HepG2 (cell line): Measurements from ENCODE around the gene GADD45GIP1. TPM values are rescaled to one million over a fixed set of nuclear protein-coding genes. Genes with fewer than 3 reads are reported as not detected.

Source experiments
- ATAD3A ChIP-seq: sonication (generic); formaldehyde crosslinking; IDR thresholded peaks from 2 replicates; pipeline ENCODE4 v1.4.0; 2020; ENCODE audit warnings: missing genetic modification reagents
- KDM3A ChIP-seq: IDR thresholded peaks from 2 replicates; pipeline ENCODE4 v1.6.1; 2018; ENCODE audit warnings: low read depth, missing compliant biosample characterization
- MXD4 ChIP-seq: IDR thresholded peaks from 2 replicates; pipeline ENCODE4 v1.6.1; 2016; ENCODE audit warnings: mild to moderate bottlenecking, missing biosample characterization, missing genetic modification reagents
- MXI1 ChIP-seq: IDR thresholded peaks from 3 replicates; pipeline ENCODE4 v1.6.1; 2012; ENCODE audit warnings: low read depth, low read length, inconsistent platforms, borderline replicate concordance
- SMC3 ChIP-seq: IDR thresholded peaks from 2 replicates; pipeline ENCODE4 v1.6.1; 2011; ENCODE audit warnings: low read length, improper control_type of control experiment
- TEAD2 ChIP-seq: sonication (generic); formaldehyde crosslinking; IDR thresholded peaks from 2 replicates; pipeline ENCODE4 v1.9.0; 2021; ENCODE audit warnings: missing genetic modification reagents
- ZFP82 ChIP-seq: sonication (generic); formaldehyde crosslinking; IDR thresholded peaks from 2 replicates; pipeline ENCODE4 v1.5.1; 2020; ENCODE audit warnings: mild to moderate bottlenecking, missing genetic modification reagents, borderline replicate concordance
- ZKSCAN8 ChIP-seq: IDR thresholded peaks from 2 replicates; pipeline ENCODE4 v1.6.1; 2016; ENCODE audit warnings: borderline replicate concordance, missing genetic modification reagents, missing compliant biosample characterization
- ZNF343 ChIP-seq: sonication (generic); formaldehyde crosslinking; IDR thresholded peaks from 2 replicates; pipeline ENCODE4 v1.4.0; 2020; ENCODE audit warnings: mild to moderate bottlenecking, missing genetic modification reagents
- ZNF451 ChIP-seq: sonication (generic); formaldehyde crosslinking; IDR thresholded peaks from 2 replicates; pipeline ENCODE4 v1.5.0; 2020; ENCODE audit warnings: mild to moderate bottlenecking, missing genetic modification reagents
- ZNF619 ChIP-seq: sonication (generic); formaldehyde crosslinking; IDR thresholded peaks from 2 replicates; pipeline ENCODE4 v1.4.0; 2020; ENCODE audit warnings: mild to moderate bottlenecking, missing genetic modification reagents
- polyA plus RNA-seq, 8 experiments: library from polyadenylated mRNA; depleted of rRNA in 3 of 8; stranded (reverse) in 7 of 8; unstranded in 1 of 8; fragments of >200 nt; fragmentation: Illumina TruSeq in 4 of 8; extraction: Trizol in 4 of 8; gene quantifications; 2 replicates each; pipeline versions ENCODE4 v1.2.1 to v1.2.3, GENCODE V29; 2011 to 2016; ENCODE audit warnings: low read depth in 4 of 8, missing spikeins in 1 of 8, mixed read lengths in 1 of 8; ENCODE audit not compliant: insufficient read depth in 1 of 8
- total RNA-seq, 5 experiments: library from RNA; depleted of rRNA; stranded (reverse); fragments of >200 nt; fragmentation: Illumina TruSeq; extraction: Trizol; gene quantifications; 2 replicates each; pipeline ENCODE4 v1.2.3, GENCODE V29; 2016; ENCODE audit warnings: low read depth in 1 of 5
- TF ChIP-seq, protein P1 (sequence below): sonication (generic); formaldehyde crosslinking; IDR thresholded peaks from 2 replicates; pipeline ENCODE4 v1.5.1; 2020; ENCODE audit warnings: mild to moderate bottlenecking, missing genetic modification reagents, moderate library complexity
- TF ChIP-seq, protein P2 (sequence below): sonication (generic); formaldehyde crosslinking; IDR thresholded peaks from 2 replicates; pipeline ENCODE4 v1.4.0; 2020; ENCODE audit warnings: missing genetic modification reagents
- TF ChIP-seq, protein P3 (sequence below): IDR thresholded peaks from 2 replicates; pipeline ENCODE4 v1.6.1; 2012; ENCODE audit warnings: low read depth, low read length, improper control_type of control experiment
- TF ChIP-seq, protein P4 (sequence below): sonication (generic); formaldehyde crosslinking; IDR thresholded peaks from 2 replicates; pipeline ENCODE4 v1.4.0; 2020; ENCODE audit warnings: missing genetic modification reagents, borderline replicate concordance
- TF ChIP-seq, protein P5 (sequence below): sonication (generic); formaldehyde crosslinking; conservative IDR thresholded peaks from 2 replicates; pipeline ENCODE4 v1.4.0; 2020; ENCODE audit warnings: missing genetic modification reagents

The GADD45GIP1 gene
- total and polyA plus RNA-seq, 2 of the 13 experiments (the other 11 are each of a cell fraction or from before 2014, with no cell fraction given) = 24.6 to 30.7 TPM

DNA sequence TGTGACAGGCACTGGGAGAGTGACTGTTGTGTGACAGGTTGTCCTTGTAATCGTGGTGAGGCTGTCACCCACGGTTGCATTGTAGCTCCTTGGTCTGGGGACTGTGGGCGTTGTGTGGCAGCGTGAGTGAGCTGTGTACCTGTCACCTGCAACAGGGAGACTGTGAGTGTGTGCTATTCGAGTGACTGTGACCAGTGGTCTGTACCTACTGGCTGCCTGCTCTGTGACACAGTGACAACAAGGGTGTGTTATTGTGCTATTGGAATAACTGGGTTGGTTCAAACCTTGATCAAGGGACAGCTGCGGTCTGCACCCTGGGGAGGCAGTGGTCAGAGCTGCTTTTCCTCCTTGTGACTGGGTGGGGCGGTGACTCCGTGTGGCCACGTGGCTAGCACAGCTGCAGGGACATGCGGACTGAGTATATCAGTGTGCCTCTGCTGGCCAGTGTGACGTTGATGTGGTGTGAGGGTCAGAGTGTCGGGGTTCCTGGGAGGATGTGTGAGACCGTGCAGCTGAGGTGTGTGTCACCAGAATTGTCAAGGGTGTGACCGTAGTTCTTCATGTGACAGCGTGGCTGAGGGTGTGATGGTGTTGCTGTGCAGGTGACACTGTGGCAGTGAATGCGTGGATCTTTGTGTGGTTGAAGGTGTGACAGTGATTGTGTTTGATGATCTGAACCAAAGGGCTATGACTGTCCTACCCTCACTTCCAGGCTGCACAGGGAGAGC, 28.2 kb upstream of the GADD45GIP1 start (continued):
- peak; percentile 73; the same call in 1 of the 2 replicates for TF ChIP-seq ZNF343 (CRISPR knock-in tag)
- TF ChIP-seq ZNF451 = 0 out of 2 replicates have a peak, but pooled peaks have one; percentile 33
- TF ChIP-seq TEAD2 (CRISPR knock-in tag) = no peak
- peak; percentile 95 for TF ChIP-seq MXD4 (CRISPR knock-in tag)
- TF ChIP-seq ZNF619 = peak; percentile 15; the same call in 1 of the 2 replicates
- TF ChIP-seq, protein P1, sequence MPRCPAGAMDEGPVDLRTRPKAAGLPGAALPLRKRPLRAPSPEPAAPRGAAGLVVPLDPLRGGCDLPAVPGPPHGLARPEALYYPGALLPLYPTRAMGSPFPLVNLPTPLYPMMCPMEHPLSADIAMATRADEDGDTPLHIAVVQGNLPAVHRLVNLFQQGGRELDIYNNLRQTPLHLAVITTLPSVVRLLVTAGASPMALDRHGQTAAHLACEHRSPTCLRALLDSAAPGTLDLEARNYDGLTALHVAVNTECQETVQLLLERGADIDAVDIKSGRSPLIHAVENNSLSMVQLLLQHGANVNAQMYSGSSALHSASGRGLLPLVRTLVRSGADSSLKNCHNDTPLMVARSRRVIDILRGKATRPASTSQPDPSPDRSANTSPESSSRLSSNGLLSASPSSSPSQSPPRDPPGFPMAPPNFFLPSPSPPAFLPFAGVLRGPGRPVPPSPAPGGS (CRISPR knock-in tag) = no peak
- TF ChIP-seq SMC3 = 0 out of 2 replicates have a peak, but pooled peaks have one; percentile 1
- TF ChIP-seq, protein P2, sequence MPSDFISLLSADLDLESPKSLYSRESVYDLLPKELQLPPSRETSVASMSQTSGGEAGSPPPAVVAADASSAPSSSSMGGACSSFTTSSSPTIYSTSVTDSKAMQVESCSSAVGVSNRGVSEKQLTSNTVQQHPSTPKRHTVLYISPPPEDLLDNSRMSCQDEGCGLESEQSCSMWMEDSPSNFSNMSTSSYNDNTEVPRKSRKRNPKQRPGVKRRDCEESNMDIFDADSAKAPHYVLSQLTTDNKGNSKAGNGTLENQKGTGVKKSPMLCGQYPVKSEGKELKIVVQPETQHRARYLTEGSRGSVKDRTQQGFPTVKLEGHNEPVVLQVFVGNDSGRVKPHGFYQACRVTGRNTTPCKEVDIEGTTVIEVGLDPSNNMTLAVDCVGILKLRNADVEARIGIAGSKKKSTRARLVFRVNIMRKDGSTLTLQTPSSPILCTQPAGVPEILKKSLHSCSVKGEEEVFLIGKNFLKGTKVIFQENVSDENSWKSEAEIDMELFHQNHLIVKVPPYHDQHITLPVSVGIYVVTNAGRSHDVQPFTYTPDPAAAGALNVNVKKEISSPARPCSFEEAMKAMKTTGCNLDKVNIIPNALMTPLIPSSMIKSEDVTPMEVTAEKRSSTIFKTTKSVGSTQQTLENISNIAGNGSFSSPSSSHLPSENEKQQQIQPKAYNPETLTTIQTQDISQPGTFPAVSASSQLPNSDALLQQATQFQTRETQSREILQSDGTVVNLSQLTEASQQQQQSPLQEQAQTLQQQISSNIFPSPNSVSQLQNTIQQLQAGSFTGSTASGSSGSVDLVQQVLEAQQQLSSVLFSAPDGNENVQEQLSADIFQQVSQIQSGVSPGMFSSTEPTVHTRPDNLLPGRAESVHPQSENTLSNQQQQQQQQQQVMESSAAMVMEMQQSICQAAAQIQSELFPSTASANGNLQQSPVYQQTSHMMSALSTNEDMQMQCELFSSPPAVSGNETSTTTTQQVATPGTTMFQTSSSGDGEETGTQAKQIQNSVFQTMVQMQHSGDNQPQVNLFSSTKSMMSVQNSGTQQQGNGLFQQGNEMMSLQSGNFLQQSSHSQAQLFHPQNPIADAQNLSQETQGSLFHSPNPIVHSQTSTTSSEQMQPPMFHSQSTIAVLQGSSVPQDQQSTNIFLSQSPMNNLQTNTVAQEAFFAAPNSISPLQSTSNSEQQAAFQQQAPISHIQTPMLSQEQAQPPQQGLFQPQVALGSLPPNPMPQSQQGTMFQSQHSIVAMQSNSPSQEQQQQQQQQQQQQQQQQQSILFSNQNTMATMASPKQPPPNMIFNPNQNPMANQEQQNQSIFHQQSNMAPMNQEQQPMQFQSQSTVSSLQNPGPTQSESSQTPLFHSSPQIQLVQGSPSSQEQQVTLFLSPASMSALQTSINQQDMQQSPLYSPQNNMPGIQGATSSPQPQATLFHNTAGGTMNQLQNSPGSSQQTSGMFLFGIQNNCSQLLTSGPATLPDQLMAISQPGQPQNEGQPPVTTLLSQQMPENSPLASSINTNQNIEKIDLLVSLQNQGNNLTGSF (CRISPR knock-in tag) = no peak; the same call in 1 of the 2 replicates
- TF ChIP-seq ZKSCAN8 (CRISPR knock-in tag) = no peak
- no peak for TF ChIP-seq KDM3A (CRISPR knock-in tag)
- TF ChIP-seq, protein P3, sequence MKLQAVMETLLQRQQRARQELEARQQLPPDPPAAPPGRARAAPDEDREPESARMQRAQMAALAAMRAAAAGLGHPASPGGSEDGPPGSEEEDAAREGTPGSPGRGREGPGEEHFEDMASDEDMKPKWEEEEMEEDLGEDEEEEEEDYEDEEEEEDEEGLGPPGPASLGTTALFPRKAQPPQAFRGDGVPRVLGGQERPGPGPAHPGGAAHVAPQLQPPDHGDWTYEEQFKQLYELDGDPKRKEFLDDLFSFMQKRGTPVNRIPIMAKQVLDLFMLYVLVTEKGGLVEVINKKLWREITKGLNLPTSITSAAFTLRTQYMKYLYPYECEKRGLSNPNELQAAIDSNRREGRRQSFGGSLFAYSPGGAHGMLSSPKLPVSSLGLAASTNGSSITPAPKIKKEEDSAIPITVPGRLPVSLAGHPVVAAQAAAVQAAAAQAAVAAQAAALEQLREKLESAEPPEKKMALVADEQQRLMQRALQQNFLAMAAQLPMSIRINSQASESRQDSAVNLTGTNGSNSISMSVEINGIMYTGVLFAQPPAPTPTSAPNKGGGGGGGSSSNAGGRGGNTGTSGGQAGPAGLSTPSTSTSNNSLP = no peak
- TF ChIP-seq, protein P4, sequence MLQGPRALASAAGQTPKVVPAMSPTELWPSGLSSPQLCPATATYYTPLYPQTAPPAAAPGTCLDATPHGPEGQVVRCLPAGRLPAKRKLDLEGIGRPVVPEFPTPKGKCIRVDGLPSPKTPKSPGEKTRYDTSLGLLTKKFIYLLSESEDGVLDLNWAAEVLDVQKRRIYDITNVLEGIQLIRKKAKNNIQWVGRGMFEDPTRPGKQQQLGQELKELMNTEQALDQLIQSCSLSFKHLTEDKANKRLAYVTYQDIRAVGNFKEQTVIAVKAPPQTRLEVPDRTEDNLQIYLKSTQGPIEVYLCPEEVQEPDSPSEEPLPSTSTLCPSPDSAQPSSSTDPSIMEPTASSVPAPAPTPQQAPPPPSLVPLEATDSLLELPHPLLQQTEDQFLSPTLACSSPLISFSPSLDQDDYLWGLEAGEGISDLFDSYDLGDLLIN (CRISPR knock-in tag) = no peak
- TF ChIP-seq, protein P5, sequence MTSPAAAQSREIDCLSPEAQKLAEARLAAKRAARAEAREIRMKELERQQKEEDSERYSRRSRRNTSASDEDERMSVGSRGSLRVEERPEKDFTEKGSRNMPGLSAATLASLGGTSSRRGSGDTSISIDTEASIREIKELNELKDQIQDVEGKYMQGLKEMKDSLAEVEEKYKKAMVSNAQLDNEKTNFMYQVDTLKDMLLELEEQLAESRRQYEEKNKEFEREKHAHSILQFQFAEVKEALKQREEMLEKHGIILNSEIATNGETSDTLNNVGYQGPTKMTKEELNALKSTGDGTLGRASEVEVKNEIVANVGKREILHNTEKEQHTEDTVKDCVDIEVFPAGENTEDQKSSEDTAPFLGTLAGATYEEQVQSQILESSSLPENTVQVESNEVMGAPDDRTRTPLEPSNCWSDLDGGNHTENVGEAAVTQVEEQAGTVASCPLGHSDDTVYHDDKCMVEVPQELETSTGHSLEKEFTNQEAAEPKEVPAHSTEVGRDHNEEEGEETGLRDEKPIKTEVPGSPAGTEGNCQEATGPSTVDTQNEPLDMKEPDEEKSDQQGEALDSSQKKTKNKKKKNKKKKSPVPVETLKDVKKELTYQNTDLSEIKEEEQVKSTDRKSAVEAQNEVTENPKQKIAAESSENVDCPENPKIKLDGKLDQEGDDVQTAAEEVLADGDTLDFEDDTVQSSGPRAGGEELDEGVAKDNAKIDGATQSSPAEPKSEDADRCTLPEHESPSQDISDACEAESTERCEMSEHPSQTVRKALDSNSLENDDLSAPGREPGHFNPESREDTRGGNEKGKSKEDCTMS (CRISPR knock-in tag) = no peak
- TF ChIP-seq ZFP82 (CRISPR knock-in tag) = no peak; the same call in 1 of the 2 replicates
- TF ChIP-seq MXI1 = peak; percentile 96; the same call in 2 of the 3 replicates
- TF ChIP-seq ATAD3A (CRISPR knock-in tag) = no peak
